ENCODE measurements around the gene SLC12A3.

DNA sequence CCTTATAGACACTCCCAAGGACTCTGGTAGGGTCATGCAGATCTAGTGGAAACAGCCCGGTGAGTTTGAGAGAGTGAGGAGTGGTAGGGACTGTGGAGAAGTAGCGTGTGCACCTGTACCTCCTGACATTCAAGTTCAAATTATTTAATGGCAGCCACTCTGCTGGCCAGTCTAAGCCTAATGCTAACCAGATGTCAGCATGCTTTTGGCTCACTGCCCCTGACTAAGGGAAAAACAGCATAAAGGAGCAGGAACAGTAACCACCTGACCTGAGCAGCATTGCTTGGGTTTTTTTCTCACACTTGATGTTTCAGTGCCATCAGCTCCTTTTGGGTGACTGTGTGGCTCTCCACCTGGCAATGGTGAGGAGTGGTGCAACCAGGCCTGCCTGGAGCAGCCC is 23.8 kb upstream of the SLC12A3 start:
- TF ChIP-seq MAFK (IDR thresholded peaks at IDR 0.05; ENCODE audit: low read depth, low read length) (no peak), MAZ (IDR thresholded peaks at IDR 0.05; ENCODE audit: borderline replicate concordance, low read depth, low read length) (no peak), POLR2A (IDR thresholded peaks at IDR 0.05; ENCODE audit: low read depth, low read length) (no peak)
